CD8-positive, alpha-beta memory T cell (primary cell): ENCODE data around the gene SLC25A17. TPM values are rescaled to one million over a fixed set of nuclear protein-coding genes. Genes with fewer than 3 reads are reported as not detected.

Source experiments
- CTCF ChIA-PET: fragments of 350-600 bp; sonication (Branson Sonifier 250); formaldehyde crosslinking; loops from one replicate; lab custom pipeline; 2021; ENCODE audit warnings: antibody characterized with exemption; lab: Charles Lee
- POLR2A ChIA-PET: fragments of 350-600 bp; sonication (Branson Sonifier 250); formaldehyde crosslinking; loops from one replicate; lab custom pipeline; 2021; ENCODE audit warnings: antibody characterized with exemption; lab: Charles Lee
- DNase-seq, 5 donors: peaks; one replicate each; pipeline versions ENCODE4 v3.0.0 to v3.0.0-alpha.2; 2020 to 2022; ENCODE audit warnings: mixed read lengths in 1 of 5
- H3K27ac ChIP-seq: one replicate; pipeline ENCODE4 v1.7.0; 2013; ENCODE audit warnings: low read depth, mild to moderate bottlenecking, low read length, moderate library complexity
- H3K27me3 ChIP-seq: 2 replicates; pipeline ENCODE4 v1.7.0; 2013; ENCODE audit warnings: low read length, mild to moderate bottlenecking; ENCODE audit not compliant: insufficient read depth, poor library complexity, severe bottlenecking
- H3K36me3 ChIP-seq: 2 replicates; pipeline ENCODE4 v1.7.0; 2013; ENCODE audit warnings: mild to moderate bottlenecking, low read length, moderate library complexity; ENCODE audit not compliant: insufficient read depth
- H3K4me1 ChIP-seq: 2 replicates; pipeline ENCODE4 v1.7.0; 2013; ENCODE audit warnings: mild to moderate bottlenecking, low read length, moderate library complexity; ENCODE audit not compliant: insufficient read depth
- H3K4me3 ChIP-seq: 2 replicates; pipeline ENCODE4 v1.7.0; 2013; ENCODE audit warnings: mild to moderate bottlenecking, low read length
- H3K9me3 ChIP-seq: 2 replicates; pipeline ENCODE4 v1.7.0; 2013; ENCODE audit warnings: mild to moderate bottlenecking, low read length
- H3K27ac Mint-ChIP-seq, 8 donors: one replicate each; pipeline ENCODE4 v1.8.0; 2020 to 2021; ENCODE audit warnings: mixed read lengths in 8 of 8, mild to moderate bottlenecking in 6 of 8, inconsistent platforms in 3 of 8, moderate library complexity in 3 of 8
- H3K27me3 Mint-ChIP-seq, 2 donors: one replicate each; pipeline ENCODE4 v1.8.0; 2020 to 2021; ENCODE audit warnings: mixed read lengths in 2 of 2, mild to moderate bottlenecking in 1 of 2, moderate library complexity in 1 of 2
- H3K36me3 Mint-ChIP-seq, 3 donors: one replicate each; pipeline ENCODE4 v1.8.0; 2020 to 2021; ENCODE audit warnings: mixed read lengths in 3 of 3, inconsistent platforms in 1 of 3, mild to moderate bottlenecking in 1 of 3
- H3K4me1 Mint-ChIP-seq, 3 donors: one replicate each; pipeline ENCODE4 v1.8.0; 2020 to 2021; ENCODE audit warnings: mixed read lengths in 3 of 3, inconsistent platforms in 1 of 3, mild to moderate bottlenecking in 1 of 3
- H3K4me3 Mint-ChIP-seq, 7 donors: one replicate each; pipeline ENCODE4 v1.8.0; 2020 to 2021; ENCODE audit warnings: mixed read lengths in 7 of 7, mild to moderate bottlenecking in 6 of 7, moderate library complexity in 4 of 7, inconsistent platforms in 2 of 7
- H3K9me3 Mint-ChIP-seq, 5 donors: one replicate each; pipeline ENCODE4 v1.8.0; 2020 to 2022; ENCODE audit warnings: mixed read lengths in 5 of 5, mild to moderate bottlenecking in 3 of 5, moderate library complexity in 2 of 5, inconsistent platforms in 1 of 5
- polyA plus RNA-seq: library from polyadenylated mRNA; unstranded; fragments of 300-500 nt; fragmentation: Illumina TruSeq; gene quantifications from one replicate; pipeline ENCODE4 v1.2.3, GENCODE V29; 2021
- total RNA-seq, 2 experiments: library from RNA; stranded (reverse); gene quantifications; one replicate each; pipeline ENCODE4 v1.2.3, GENCODE V29; 2021

Gene SLC25A17
- total and polyA plus RNA-seq, 3 experiments from 2014 or later = 17.6 to 35.1 (median 31.4) TPM

DNA sequence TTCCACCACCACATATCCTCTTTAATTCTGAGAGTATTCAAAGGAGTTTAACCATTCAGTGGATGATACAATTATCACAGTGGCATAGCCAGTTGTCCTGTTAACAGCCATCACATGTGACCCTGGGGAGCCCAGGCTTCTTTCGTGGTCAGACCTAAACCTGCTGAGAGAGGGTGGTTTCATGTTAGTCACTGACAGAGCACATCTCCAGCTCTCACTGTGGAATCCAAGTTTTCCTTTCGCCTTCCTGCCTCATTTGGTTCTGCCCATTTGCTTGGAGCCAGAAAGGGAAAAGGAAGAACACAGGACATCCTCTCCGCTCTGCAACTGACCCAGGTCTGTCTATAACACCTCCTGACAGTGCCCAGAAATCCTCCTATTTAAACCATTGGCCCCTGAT lies 79.4 kb downstream of the SLC25A17 start:
- H3K4me3 Mint-ChIP-seq = no peak overlapping the region
- H3K27ac Mint-ChIP-seq = peak overlapping the region in 1 of 8 donors; percentile 57
- no peaks in the 10 kb centered on the region for H3K4me1 Mint-ChIP-seq
- CTCF ChIA-PET = interaction anchor here (1.1 to 1.3 kb wide), 2 partner anchors 10 to 57 kb away, joined by 4 read pairs; no protein-coding TSS in a partner anchor
- H3K36me3 Mint-ChIP-seq = no peaks in the 10 kb centered on the region
- Histone ChIP-seq H3K27me3 (no peaks in the 10 kb centered on the region), H3K36me3 (no peaks in the 10 kb centered on the region), H3K27ac (no peak overlapping the region), H3K4me3 (no peak overlapping the region), H3K4me1 (no peaks in the 10 kb centered on the region), H3K9me3 (no peaks in the 10 kb centered on the region)
- no peaks in the 10 kb centered on the region for H3K9me3 Mint-ChIP-seq
- POLR2A ChIA-PET = no interaction called here
- H3K27me3 Mint-ChIP-seq = peaks cover 0 to 1% of the 10 kb centered on the region in 2 donors
- DNase-seq = no peak

DNA sequence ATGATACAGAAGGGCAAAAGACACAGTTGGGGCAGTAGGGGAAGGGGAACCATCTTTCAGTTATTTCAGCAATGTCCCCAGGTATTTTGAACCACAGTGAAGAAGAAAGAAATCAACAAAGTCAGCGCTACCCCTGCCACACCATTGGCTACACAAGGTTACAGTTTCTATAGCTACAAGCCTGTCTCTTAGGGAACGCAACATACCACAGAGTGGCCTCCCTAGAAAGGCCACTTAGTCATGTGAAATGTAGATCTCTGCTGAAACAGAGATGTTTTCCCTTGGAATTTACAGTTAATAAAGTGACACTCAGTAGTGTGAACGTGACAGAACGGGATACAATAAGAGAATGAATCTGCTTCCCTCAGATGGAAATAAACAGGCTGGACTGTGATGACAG lies 85.2 kb downstream of the SLC25A17 start:
- Mint-ChIP-seq H3K36me3 (peaks cover 0 to under 1% (median 0%) of the 10 kb centered on the region in 3 donors), H3K27me3 (no peaks in the 10 kb centered on the region), H3K4me3 (no peak overlapping the region), H3K27ac (peak overlapping the region in 1 of 8 donors; percentile 92), H3K4me1 (peaks cover 19 to 30% (median 26%) of the 10 kb centered on the region in 3 donors), H3K9me3 (peaks cover 0 to 3% (median 0%) of the 10 kb centered on the region in 5 donors)
- Histone ChIP-seq H3K36me3 (no peaks in the 10 kb centered on the region), H3K4me3 (no peak overlapping the region), H3K4me1 (peaks cover 41% of the 10 kb centered on the region), H3K27me3 (no peaks in the 10 kb centered on the region), H3K27ac (no peak overlapping the region), H3K9me3 (no peaks in the 10 kb centered on the region)
- ChIA-PET POLR2A (no interaction called here), CTCF (no interaction called here)
- DNase-seq = no peak

GRCh38 chr22:40732999-40733292 lies 86.2 kb downstream of the SLC25A17 start:
- no peaks in the 10 kb centered on the region for H3K9me3 ChIP-seq
- H3K36me3 ChIP-seq = no peaks in the 10 kb centered on the region
- H3K36me3 Mint-ChIP-seq = peaks cover 0 to 4% (median 0%) of the 10 kb centered on the region in 3 donors
- H3K9me3 Mint-ChIP-seq = peaks cover 0 to 3% (median 0%) of the 10 kb centered on the region in 5 donors
- H3K4me1 Mint-ChIP-seq = peaks cover 26 to 40% (median 35%) of the 10 kb centered on the region in 3 donors
- peaks cover 51% of the 10 kb centered on the region for H3K4me1 ChIP-seq
- peak overlapping the region in 3 of 7 donors; percentile 59 to 73 (median 69) for H3K4me3 Mint-ChIP-seq
- no peak overlapping the region for H3K27ac ChIP-seq
- H3K27ac Mint-ChIP-seq = peak overlapping the region in 7 of 8 donors; percentile 73 to 95 (median 90)
- no peak overlapping the region for H3K4me3 ChIP-seq
- H3K27me3 ChIP-seq = no peaks in the 10 kb centered on the region
- CTCF ChIA-PET = no interaction called here
- H3K27me3 Mint-ChIP-seq = no peaks in the 10 kb centered on the region
- no peak for DNase-seq
- POLR2A ChIA-PET = no interaction called here

DNA sequence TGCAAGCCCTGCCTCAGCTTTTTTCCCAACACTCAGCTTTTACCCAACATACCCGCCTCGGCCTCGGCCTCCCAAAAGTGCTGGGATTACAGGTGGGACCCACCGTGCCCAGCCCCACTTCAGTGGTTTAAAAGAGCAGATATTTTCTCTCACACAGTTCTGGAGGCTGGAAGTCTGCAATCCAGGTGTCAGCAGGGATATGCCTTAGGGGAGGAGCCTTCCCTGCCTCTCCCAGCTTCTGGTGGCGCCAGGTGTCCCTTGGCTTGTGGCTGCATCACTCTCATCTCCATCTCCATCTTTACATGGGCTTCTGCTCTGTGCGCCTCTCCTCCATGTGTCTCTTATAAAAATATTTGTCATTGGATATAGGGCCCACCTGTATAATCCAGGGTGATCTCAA lies 89.9 kb downstream of the SLC25A17 start:
- no peak for DNase-seq
- no peak overlapping the region for H3K27ac ChIP-seq
- peaks cover 68% of the 10 kb centered on the region for H3K4me1 ChIP-seq
- POLR2A ChIA-PET = interaction anchor here (0.7 to 1.2 kb wide), 3 partner anchors 17 to 46 kb away, joined by 3 to 4 read pairs (median 4); no protein-coding TSS in a partner anchor
- H3K36me3 ChIP-seq = no peaks in the 10 kb centered on the region
- H3K36me3 Mint-ChIP-seq = peaks cover 0 to 4% (median 0%) of the 10 kb centered on the region in 3 donors
- H3K4me3 ChIP-seq = no peak overlapping the region
- H3K27me3 Mint-ChIP-seq = no peaks in the 10 kb centered on the region
- no peaks in the 10 kb centered on the region for H3K9me3 ChIP-seq
- peaks cover 0 to 3% (median 2%) of the 10 kb centered on the region in 5 donors for H3K9me3 Mint-ChIP-seq
- H3K4me3 Mint-ChIP-seq = peak overlapping the region in 1 of 7 donors; percentile 89
- CTCF ChIA-PET = interaction anchor here (1.2 to 3.8 kb wide), 5 partner anchors 9 to 46 kb away, joined by 3 to 18 read pairs (median 5); no protein-coding TSS in a partner anchor
- H3K4me1 Mint-ChIP-seq = peaks cover 34 to 55% (median 50%) of the 10 kb centered on the region in 3 donors
- H3K27me3 ChIP-seq = no peaks in the 10 kb centered on the region
- H3K27ac Mint-ChIP-seq = peak overlapping the region in 7 of 8 donors; percentile 34 to 98 (median 86)

- POLR2A ChIA-PET = interaction anchor here (0.7 to 1.2 kb wide), 4 partner anchors 17 to 46 kb away, joined by 3 to 4 read pairs (median 4); no protein-coding TSS in a partner anchor
- Mint-ChIP-seq H3K27me3 (no peaks in the 10 kb centered on the region), H3K4me3 (peak overlapping the region; percentile 4 to 89 (median 78)), H3K9me3 (peaks cover 0 to 3% (median 2%) of the 10 kb centered on the region in 5 donors), H3K4me1 (peaks cover 34 to 55% (median 50%) of the 10 kb centered on the region in 3 donors), H3K36me3 (peaks cover 0 to 4% (median 0%) of the 10 kb centered on the region in 3 donors), H3K27ac (peak overlapping the region; percentile 69 to 98 (median 94))
- CTCF ChIA-PET = interaction anchor here (0.6 to 3.8 kb wide), 6 partner anchors 10 to 139 kb away, joined by 3 to 18 read pairs (median 4); no protein-coding TSS in a partner anchor
- DNase-seq = peak; percentile 14 to 84 (median 50)
- no peaks in the 10 kb centered on the region for H3K9me3 ChIP-seq
- H3K4me3 ChIP-seq = peak overlapping the region; percentile 35
- H3K4me1 ChIP-seq = peaks cover 68% of the 10 kb centered on the region
- H3K36me3 ChIP-seq = no peaks in the 10 kb centered on the region
- no peak overlapping the region for H3K27ac ChIP-seq
- H3K27me3 ChIP-seq = no peaks in the 10 kb centered on the region
Observed at GRCh38 chr22:40728731-40729189, 90.4 kb downstream of the SLC25A17 start.

DNA sequence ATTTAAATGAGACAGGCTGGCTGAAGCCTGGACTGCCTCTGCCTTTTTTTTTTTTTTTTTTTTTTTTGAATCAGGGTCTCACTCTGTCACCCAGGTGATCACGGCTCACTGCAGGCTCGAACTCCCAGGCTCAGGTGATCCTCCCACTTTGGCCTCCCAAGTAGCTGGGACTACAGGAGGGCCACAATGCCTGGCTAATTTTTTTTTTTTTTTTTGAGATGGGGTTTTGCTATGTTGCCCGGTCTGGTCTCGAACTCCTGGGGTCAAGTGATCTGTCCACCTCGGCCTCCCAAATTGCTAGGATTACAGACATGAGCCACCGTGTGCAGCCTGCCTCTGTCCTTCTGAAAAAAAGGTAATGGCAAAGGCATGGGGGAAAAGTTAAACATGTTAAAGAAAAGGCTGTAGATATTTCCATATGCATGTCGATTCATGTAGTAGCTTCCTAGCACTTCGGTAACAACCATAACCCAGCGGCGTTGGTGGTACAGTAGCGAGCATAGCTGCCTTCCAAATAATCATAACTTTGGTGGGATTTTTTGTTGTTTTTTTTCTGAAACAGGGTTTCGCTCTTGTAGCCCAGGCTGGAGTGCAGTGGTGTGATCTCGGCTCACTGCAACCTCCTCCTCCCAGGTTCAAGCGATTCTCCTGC lies 91.1 kb downstream of the SLC25A17 start:
- ChIA-PET POLR2A (interaction anchor here (1.0 to 1.2 kb wide), 3 partner anchors 16 to 45 kb away, joined by 3 to 4 read pairs (median 4); no protein-coding TSS in a partner anchor), CTCF (interaction anchor here (0.6 to 3.8 kb wide), 6 partner anchors 10 to 139 kb away, joined by 3 to 18 read pairs (median 4); no protein-coding TSS in a partner anchor)
- H3K36me3 Mint-ChIP-seq = peaks cover 0 to 8% (median 0%) of the 10 kb centered on the region in 3 donors
- peaks cover 0 to 3% (median 2%) of the 10 kb centered on the region in 5 donors for H3K9me3 Mint-ChIP-seq
- H3K4me3 Mint-ChIP-seq = peak overlapping the region in 4 of 7 donors; percentile 5 to 89 (median 76)
- DNase-seq = no peak
- peak overlapping the region in 7 of 8 donors; percentile 69 to 98 (median 96) for H3K27ac Mint-ChIP-seq
- Histone ChIP-seq H3K27me3 (no peaks in the 10 kb centered on the region), H3K9me3 (no peaks in the 10 kb centered on the region), H3K27ac (no peak overlapping the region), H3K4me3 (peak overlapping the region; percentile 35), H3K4me1 (peaks cover 67% of the 10 kb centered on the region), H3K36me3 (no peaks in the 10 kb centered on the region)
- no peaks in the 10 kb centered on the region for H3K27me3 Mint-ChIP-seq
- peaks cover 34 to 55% (median 50%) of the 10 kb centered on the region in 3 donors for H3K4me1 Mint-ChIP-seq

DNA sequence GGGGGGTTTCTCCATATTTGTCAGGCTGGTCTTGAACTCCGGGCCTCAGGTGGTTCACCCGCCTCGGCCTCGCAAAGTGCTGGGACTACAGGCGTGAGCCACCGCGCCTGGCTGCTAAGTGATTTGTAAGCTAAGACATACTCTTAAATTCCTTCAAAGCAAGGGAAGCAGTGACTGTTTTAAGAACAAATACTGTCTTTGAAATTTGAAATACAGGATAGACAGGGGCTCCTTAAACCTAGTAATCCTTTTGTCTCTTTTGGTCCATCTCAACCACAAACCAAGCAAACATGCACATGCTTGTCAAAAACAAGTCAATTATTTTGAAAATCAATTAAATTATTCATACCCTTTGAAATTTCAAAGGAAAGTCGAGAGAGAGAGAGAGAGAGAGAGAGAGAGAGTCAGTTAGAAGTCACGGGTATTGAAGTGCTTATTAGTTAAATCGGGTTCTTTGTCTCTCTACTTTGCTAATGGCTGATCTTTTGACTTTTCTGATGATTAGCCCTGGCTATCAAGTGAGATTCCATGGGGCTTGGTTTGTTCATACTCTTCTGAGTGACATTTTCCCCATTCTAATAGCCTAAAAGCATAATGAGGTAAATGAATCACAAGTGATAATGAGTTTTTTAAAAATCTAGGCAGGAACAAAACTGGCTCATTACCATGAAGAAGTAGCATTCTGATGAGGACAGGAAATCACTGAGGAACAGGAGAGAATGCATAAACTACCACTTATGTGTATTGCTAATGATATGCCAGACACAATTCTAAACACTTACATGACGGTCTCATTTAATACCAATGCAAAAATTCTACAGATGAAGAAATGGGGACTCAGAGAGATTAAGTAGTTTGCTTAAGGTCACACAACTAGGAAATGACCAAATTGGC lies 91.8 kb downstream of the SLC25A17 start:
- H3K9me3 ChIP-seq = no peaks in the 10 kb centered on the region
- peak in 1 of 5 donors; percentile 37 for DNase-seq
- H3K9me3 Mint-ChIP-seq = peaks cover 0 to 3% (median 2%) of the 10 kb centered on the region in 5 donors
- no peaks in the 10 kb centered on the region for H3K27me3 Mint-ChIP-seq
- H3K36me3 Mint-ChIP-seq = peaks cover 0 to 8% (median 0%) of the 10 kb centered on the region in 3 donors
- H3K4me1 Mint-ChIP-seq = peaks cover 28 to 48% (median 42%) of the 10 kb centered on the region in 3 donors
- CTCF ChIA-PET = interaction anchor here (1.8 to 3.8 kb wide), 3 partner anchors 11 to 44 kb away, joined by 5 to 18 read pairs (median 6); no protein-coding TSS in a partner anchor
- H3K27ac ChIP-seq = no peak overlapping the region
- H3K27me3 ChIP-seq = no peaks in the 10 kb centered on the region
- POLR2A ChIA-PET = no interaction called here
- peak overlapping the region in 7 of 8 donors; percentile 11 to 84 (median 52) for H3K27ac Mint-ChIP-seq
- H3K4me3 Mint-ChIP-seq = peak overlapping the region in 4 of 7 donors; percentile 4 to 33 (median 22)
- H3K4me3 ChIP-seq = peak overlapping the region; percentile 16
- no peaks in the 10 kb centered on the region for H3K36me3 ChIP-seq
- peaks cover 59% of the 10 kb centered on the region for H3K4me1 ChIP-seq
